Measurements from ENCODE around the gene ITGAE. TPM values are rescaled to one million over a fixed set of nuclear protein-coding genes. Genes with fewer than 3 reads are reported as not detected.

The ITGAE gene
- total RNA-seq, 1 donor = 37.1 TPM

DNA sequence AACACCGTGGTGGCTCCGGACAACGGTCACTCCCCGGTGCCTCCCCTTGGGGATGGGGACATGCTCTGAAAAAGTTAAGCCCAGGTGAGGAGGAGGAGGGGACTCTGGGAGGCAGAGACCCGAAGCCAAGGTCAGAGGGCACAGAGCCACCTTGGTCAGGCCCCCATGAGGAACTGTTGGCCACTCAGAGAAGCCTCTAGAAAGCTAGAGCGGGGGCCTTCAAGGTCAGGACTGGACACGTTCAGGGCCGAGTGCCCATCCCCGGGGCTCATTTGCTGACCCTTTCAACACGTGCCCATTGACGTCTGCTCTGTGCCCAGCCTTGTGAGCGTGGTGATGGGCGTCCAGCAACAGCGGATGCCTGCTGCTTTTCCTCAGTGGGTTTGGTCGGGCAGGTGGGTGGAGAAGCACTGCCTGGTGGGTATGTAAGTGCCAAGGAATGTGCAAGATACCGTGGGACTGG, 39.0 kb downstream of the ITGAE start:
- no peak for TF ChIP-seq CTCF (IDR thresholded peaks at IDR 0.05; ENCODE audit: insufficient read depth, low read depth, low read length)
- H3K4me3 ChIP-seq (ENCODE audit: low read depth, low read length) = no peak overlapping the region
- DNase-seq (ENCODE audit: low read depth) = no peak

DNA sequence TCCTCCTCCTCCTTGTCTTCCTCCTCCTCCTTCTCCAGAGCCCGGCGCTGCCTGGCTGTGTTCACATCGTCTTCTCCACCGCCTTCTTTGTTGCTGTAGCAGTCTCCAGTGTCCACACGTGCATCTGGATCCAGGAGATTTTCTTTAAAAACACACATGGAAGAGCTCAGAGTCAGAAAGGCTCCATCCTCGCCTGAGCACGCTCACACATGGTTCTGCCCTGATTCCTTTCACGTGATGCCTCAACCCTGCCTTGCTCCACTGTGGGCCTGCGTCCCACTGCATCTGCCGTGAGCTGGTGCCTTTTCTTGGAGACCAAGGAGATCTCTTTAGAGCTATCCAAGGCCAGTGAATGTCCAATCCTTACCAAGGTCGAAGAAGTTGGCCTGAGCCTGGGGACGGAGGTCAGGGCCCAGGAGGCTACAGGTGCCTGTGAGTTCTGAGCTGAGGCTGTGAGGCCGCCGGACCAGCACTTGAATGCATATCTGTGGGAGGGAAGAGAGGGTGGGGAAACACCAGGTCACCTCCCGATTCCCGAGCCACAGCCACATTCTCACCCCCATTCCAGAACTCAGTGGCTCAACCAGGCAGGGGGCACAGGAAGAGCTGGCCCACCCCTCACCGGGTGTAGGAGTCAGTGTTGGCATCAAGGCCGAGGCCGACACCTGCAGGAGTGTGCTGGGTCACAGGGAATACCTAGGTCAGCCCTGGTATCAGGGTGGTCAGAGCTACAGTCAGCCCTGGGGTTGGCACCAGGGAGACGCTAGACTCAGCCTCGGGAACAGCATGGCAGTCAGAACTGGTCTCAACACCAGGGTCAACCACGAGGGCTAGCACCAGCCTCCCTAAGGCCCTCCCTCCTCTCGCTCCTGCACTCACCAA, 39.7 kb downstream of the ITGAE start:
- TF ChIP-seq CTCF (IDR thresholded peaks at IDR 0.05; ENCODE audit: insufficient read depth, low read depth, low read length) = no peak
- no peak for DNase-seq (ENCODE audit: low read depth)
- H3K4me3 ChIP-seq (ENCODE audit: low read depth, low read length) = no peak overlapping the region

DNA sequence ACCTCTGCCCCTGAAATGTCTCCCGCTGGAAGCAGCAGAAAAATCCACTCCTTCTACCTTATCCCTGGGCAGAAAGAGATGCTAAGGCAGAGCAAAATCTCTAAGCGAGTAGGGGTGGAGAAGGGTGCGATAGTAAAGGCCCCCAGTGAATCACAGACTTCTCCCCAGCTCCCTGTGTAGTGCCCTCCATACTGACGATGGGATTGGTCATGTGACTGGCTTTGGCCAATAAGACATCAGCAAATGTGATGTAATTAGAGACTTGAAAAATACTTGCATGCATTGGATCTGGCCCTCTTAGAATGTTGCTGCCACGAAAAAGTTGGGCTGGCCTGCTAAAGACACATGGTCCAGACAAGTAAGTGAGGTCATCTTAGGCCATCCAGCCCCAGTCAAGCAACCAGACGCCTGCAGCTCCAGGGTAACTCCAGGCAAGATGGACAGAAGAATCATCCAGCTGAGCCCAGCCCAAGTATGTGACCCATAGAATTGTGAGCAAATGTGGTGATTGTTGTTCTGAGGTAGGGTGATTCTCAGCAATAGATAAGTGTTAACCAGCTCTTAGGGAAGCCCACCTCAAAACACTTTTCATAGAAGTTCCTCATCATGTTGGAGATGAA, 41.3 kb downstream of the ITGAE start:
- no peak overlapping the region for H3K4me3 ChIP-seq (ENCODE audit: low read depth, low read length)
- no peak for DNase-seq (ENCODE audit: low read depth)
- TF ChIP-seq CTCF (IDR thresholded peaks at IDR 0.05; ENCODE audit: insufficient read depth, low read depth, low read length) = no peak

- H3K4me3 ChIP-seq (ENCODE audit: low read depth, low read length) = no peak overlapping the region
- no peak for TF ChIP-seq CTCF (IDR thresholded peaks at IDR 0.05; ENCODE audit: insufficient read depth, low read depth, low read length)
- DNase-seq (ENCODE audit: low read depth) = no peak
These were observed 45.5 kb downstream of the ITGAE start for GRCh38 chr17:3755335-3756030.

- DNase-seq (ENCODE audit: low read depth) = no peak
- TF ChIP-seq CTCF (IDR thresholded peaks at IDR 0.05; ENCODE audit: insufficient read depth, low read depth, low read length) = no peak
- H3K4me3 ChIP-seq (ENCODE audit: low read depth, low read length) = no peak overlapping the region
These were observed 46.3 kb downstream of the ITGAE start for GRCh38 chr17:3754458-3755334.

DNA sequence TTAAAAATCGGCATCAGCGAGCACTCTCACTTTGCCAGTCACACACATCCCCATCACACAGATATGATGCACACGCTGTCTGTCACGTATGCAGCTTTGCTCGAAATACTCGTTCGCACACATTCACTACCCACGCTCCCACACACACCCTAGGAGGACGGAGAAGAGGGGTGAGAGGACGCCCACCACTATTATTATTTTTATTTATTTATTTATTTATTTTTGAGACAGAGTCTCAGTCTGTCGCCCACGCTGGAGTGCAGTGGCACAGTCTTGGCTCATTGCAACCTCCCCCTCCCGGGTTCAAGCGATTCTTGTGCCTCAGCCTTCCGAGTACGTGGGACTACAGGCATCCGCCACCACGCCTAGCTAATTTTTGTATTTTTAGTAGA, 46.9 kb downstream of the ITGAE start:
- no peak for TF ChIP-seq CTCF (IDR thresholded peaks at IDR 0.05; ENCODE audit: insufficient read depth, low read depth, low read length)
- H3K4me3 ChIP-seq (ENCODE audit: low read depth, low read length) = no peak overlapping the region
- DNase-seq (ENCODE audit: low read depth) = no peak
